GM12801 (cell line): ENCODE data around the gene TMEM259.

Source experiments
- TF ChIP-seq, protein P1 (sequence below): IDR thresholded peaks from one replicate; pipeline ENCODE4 v1.5.1; 2011; ENCODE audit warnings: control low read depth; ENCODE audit not compliant: insufficient read length; ENCODE audit errors: extremely low read depth

The TMEM259 gene

GRCh38 chr19:1004204-1004802 is 16.6 kb downstream of the TMEM259 start:
- TF ChIP-seq, protein P1, sequence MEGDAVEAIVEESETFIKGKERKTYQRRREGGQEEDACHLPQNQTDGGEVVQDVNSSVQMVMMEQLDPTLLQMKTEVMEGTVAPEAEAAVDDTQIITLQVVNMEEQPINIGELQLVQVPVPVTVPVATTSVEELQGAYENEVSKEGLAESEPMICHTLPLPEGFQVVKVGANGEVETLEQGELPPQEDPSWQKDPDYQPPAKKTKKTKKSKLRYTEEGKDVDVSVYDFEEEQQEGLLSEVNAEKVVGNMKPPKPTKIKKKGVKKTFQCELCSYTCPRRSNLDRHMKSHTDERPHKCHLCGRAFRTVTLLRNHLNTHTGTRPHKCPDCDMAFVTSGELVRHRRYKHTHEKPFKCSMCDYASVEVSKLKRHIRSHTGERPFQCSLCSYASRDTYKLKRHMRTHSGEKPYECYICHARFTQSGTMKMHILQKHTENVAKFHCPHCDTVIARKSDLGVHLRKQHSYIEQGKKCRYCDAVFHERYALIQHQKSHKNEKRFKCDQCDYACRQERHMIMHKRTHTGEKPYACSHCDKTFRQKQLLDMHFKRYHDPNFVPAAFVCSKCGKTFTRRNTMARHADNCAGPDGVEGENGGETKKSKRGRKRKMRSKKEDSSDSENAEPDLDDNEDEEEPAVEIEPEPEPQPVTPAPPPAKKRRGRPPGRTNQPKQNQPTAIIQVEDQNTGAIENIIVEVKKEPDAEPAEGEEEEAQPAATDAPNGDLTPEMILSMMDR = no peak

GRCh38 chr19:1003283-1003682 is 17.6 kb downstream of the TMEM259 start:
- TF ChIP-seq, protein P1 = no peak

DNA sequence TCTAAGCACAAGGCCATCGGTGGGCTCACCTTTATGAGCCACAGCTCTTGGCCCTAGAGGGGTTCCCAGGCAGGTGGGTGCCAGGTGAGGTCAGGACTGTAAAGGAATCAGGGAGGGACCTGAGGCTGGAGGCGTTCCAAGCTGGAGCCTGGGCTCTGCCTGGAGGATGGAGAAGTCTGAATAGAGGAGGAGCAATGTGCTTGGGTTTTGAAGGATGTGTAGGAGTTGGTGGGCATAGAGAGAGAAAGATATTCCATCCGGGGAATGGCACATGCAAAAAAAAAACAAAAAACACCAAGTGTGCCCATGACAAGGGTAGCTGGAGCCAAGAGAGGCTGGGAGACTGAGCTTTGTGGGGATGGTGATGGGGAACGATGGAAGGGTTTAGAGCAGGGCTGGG is 18.3 kb downstream of the TMEM259 start:
- TF ChIP-seq, protein P1 = no peak

DNA sequence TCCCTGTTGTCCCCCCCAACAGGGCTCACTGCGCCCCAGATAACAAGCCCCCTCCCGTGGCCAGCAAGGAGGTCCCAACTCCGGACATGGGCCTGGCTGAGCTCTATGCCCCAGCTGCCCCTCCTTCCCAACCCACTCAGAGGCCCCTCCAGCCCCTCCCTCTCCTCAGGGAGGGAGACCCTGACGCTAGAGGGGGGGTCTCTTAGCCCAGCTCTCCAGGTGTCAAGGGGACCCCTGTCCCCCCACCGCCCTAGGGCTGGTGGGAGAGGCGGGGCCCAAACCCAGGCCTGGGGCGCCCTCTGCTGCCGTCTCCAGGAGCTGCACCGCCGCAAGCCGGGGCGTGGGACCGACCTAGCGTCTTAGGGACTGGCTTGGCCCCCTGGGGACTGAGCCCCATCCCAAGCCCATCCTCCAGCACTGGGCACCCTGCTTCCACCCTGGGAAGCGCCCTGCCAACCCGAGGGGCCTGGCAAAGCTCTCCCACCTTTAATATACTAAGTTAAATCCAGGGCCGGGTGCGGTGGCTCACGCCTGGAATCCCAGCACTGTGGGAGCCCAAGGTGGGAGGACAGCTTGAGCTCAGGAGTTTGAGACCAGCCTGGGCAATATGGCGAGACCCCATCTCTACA is 19.3 kb downstream of the TMEM259 start:
- TF ChIP-seq, protein P1 = no peak

GRCh38 chr19:1000591-1001537 is 20.1 kb downstream of the TMEM259 start:
- TF ChIP-seq, protein P1 = no peak

GRCh38 chr19:1000095-1000494 is 20.8 kb downstream of the TMEM259 start, which contains the start of gene GRIN3B:
GRIN3B (plus strand) TSS chr19:1000419; CDS start chr19:1000438, 19 bp downstream.
- TF ChIP-seq, protein P1 = no peak

GRCh38 chr19:999379-999719 is 21.6 kb downstream of the TMEM259 start:
- TF ChIP-seq, protein P1 = no peak
